ENCODE data around the gene FCHO1.

GRCh38 chr19:17775245-17775927, 24.1 kb downstream of the FCHO1 start:
- peak in 5 of 6 experiments; percentile 22 to 53 (median 28) for TF ChIP-seq CTCF (IDR thresholded peaks at IDR 0.05)
- TF ChIP-seq POLR2A (IDR thresholded peaks at IDR 0.05) = no peak

Data from esophagus squamous epithelium (tissue), 4 donors.